HEK293 (cell line): Measurements from ENCODE around the gene PPP2R5E.

ENCODE experiments used
- GLIS2 ChIP-seq: fragments of 450-650 bp; formaldehyde crosslinking; IDR thresholded peaks from 2 replicates; pipeline ENCODE4 v1.5.1; 2016; ENCODE audit warnings: missing biosample characterization, missing genetic modification characterization
- OSR2 ChIP-seq: fragments of 450-650 bp; formaldehyde crosslinking; IDR thresholded peaks from 2 replicates; pipeline ENCODE4 v1.5.1; 2016; ENCODE audit warnings: missing biosample characterization, missing genetic modification characterization
- RBAK ChIP-seq: fragments of 450-650 bp; formaldehyde crosslinking; IDR thresholded peaks from 2 replicates; pipeline ENCODE4 v1.5.1; 2016; ENCODE audit warnings: missing biosample characterization, missing genetic modification characterization
- TCF7L2 ChIP-seq: IDR thresholded peaks from 2 replicates; pipeline ENCODE4 v1.6.1; 2011; ENCODE audit warnings: low read depth, mild to moderate bottlenecking, inconsistent platforms, low read length, moderate library complexity, borderline replicate concordance
- ZFP41 ChIP-seq: fragments of 450-650 bp; formaldehyde crosslinking; IDR thresholded peaks from 2 replicates; pipeline ENCODE4 v1.5.1; 2016; ENCODE audit warnings: missing biosample characterization, missing genetic modification characterization, borderline replicate concordance
- ZNF146 ChIP-seq: fragments of 450-650 bp; formaldehyde crosslinking; IDR thresholded peaks from 2 replicates; pipeline ENCODE4 v1.5.1; 2016; ENCODE audit warnings: missing biosample characterization, missing genetic modification characterization
- ZNF274 ChIP-seq, 2 experiments: fragments of 200-500 bp in 1 of 2; fragments of 450-650 bp in 1 of 2; sonication (Bioruptor generic) in 1 of 2; formaldehyde crosslinking in 1 of 2; IDR thresholded peaks; 2 replicates each; pipeline versions ENCODE4 v1.5.1 to v1.6.1; 2014 to 2016; ENCODE audit warnings: borderline replicate concordance in 1 of 2, inconsistent platforms in 1 of 2, low read length in 1 of 2, missing biosample characterization in 1 of 2, missing genetic modification characterization in 1 of 2
- ZNF596 ChIP-seq: fragments of 450-650 bp; IDR thresholded peaks from 2 replicates; pipeline ENCODE4 v1.5.0; 2018; ENCODE audit warnings: missing biosample characterization, mild to moderate bottlenecking, missing genetic modification characterization, moderate library complexity
- TF ChIP-seq, protein P1 (sequence below): fragments of 450-650 bp; formaldehyde crosslinking; optimal IDR thresholded peaks from 2 replicates; pipeline ENCODE3; 2016; ENCODE audit warnings: missing biosample characterization, mild to moderate bottlenecking, missing genetic modification characterization
- TF ChIP-seq, protein P2 (sequence below): fragments of 450-650 bp; formaldehyde crosslinking; IDR thresholded peaks from 2 replicates; pipeline ENCODE4 v1.5.1; 2016; ENCODE audit warnings: missing biosample characterization, missing genetic modification characterization
- TF ChIP-seq, protein P3 (sequence below): fragments of 450-650 bp; formaldehyde crosslinking; IDR thresholded peaks from 2 replicates; pipeline ENCODE4 v1.5.1; 2016; ENCODE audit warnings: missing biosample characterization, missing genetic modification characterization
- TF ChIP-seq, protein P4 (sequence below): fragments of 450-650 bp; formaldehyde crosslinking; IDR thresholded peaks from 2 replicates; pipeline ENCODE4 v1.5.1; 2016; ENCODE audit warnings: missing biosample characterization, missing genetic modification characterization

DNA sequence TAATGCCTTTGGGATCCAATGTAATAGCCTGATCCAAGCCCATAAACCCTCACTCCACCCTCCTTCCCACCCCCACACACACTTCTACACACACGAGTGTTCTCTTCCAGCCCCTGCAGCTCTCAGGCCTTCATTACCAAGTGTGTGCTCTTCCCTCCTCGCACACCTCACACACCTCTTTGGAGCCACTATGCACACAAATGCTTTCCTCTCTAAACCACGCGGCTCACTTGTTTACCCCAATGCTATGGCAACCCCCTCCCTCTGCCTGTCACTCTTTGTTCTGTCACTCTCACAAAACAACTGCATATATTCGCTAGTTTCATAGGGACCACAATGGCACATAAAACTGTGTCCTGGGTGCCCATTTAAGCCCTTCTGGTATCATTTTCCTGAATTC, 35.1 kb downstream of the PPP2R5E start:
- TF ChIP-seq OSR2 (no peak), RBAK (tag by site-specific recombination) (no peak), TCF7L2 (no peak), ZNF596 (tag by site-specific recombination) (no peak), ZNF146 (no peak), GLIS2 (tag by site-specific recombination) (no peak), ZFP41 (tag by site-specific recombination) (no peak), ZNF274 (IDR thresholded peaks at IDR 0.05; ENCODE audit: low read length) (no peak), ZNF274 (tag by site-specific recombination; IDR thresholded peaks at IDR 0.05; ENCODE audit: borderline replicate concordance) (no peak)
- TF ChIP-seq, protein P1, sequence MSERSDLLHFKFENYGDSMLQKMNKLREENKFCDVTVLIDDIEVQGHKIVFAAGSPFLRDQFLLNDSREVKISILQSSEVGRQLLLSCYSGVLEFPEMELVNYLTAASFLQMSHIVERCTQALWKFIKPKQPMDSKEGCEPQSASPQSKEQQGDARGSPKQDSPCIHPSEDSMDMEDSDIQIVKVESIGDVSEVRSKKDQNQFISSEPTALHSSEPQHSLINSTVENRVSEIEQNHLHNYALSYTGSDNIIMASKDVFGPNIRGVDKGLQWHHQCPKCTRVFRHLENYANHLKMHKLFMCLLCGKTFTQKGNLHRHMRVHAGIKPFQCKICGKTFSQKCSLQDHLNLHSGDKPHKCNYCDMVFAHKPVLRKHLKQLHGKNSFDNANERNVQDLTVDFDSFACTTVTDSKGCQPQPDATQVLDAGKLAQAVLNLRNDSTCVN (tag by site-specific recombination) = no peak
- TF ChIP-seq, protein P2, sequence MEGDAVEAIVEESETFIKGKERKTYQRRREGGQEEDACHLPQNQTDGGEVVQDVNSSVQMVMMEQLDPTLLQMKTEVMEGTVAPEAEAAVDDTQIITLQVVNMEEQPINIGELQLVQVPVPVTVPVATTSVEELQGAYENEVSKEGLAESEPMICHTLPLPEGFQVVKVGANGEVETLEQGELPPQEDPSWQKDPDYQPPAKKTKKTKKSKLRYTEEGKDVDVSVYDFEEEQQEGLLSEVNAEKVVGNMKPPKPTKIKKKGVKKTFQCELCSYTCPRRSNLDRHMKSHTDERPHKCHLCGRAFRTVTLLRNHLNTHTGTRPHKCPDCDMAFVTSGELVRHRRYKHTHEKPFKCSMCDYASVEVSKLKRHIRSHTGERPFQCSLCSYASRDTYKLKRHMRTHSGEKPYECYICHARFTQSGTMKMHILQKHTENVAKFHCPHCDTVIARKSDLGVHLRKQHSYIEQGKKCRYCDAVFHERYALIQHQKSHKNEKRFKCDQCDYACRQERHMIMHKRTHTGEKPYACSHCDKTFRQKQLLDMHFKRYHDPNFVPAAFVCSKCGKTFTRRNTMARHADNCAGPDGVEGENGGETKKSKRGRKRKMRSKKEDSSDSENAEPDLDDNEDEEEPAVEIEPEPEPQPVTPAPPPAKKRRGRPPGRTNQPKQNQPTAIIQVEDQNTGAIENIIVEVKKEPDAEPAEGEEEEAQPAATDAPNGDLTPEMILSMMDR (tag by site-specific recombination) = no peak
- TF ChIP-seq, protein P3, sequence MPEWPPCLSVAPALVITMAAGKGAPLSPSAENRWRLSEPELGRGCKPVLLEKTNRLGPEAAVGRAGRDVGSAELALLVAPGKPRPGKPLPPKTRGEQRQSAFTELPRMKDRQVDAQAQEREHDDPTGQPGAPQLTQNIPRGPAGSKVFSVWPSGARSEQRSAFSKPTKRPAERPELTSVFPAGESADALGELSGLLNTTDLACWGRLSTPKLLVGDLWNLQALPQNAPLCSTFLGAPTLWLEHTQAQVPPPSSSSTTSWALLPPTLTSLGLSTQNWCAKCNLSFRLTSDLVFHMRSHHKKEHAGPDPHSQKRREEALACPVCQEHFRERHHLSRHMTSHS (tag by site-specific recombination) = no peak
- TF ChIP-seq, protein P4, sequence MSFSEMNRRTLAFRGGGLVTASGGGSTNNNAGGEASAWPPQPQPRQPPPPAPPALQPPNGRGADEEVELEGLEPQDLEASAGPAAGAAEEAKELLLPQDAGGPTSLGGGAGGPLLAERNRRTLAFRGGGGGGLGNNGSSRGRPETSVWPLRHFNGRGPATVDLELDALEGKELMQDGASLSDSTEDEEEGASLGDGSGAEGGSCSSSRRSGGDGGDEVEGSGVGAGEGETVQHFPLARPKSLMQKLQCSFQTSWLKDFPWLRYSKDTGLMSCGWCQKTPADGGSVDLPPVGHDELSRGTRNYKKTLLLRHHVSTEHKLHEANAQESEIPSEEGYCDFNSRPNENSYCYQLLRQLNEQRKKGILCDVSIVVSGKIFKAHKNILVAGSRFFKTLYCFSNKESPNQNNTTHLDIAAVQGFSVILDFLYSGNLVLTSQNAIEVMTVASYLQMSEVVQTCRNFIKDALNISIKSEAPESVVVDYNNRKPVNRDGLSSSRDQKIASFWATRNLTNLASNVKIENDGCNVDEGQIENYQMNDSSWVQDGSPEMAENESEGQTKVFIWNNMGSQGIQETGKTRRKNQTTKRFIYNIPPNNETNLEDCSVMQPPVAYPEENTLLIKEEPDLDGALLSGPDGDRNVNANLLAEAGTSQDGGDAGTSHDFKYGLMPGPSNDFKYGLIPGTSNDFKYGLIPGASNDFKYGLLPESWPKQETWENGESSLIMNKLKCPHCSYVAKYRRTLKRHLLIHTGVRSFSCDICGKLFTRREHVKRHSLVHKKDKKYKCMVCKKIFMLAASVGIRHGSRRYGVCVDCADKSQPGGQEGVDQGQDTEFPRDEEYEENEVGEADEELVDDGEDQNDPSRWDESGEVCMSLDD = no peak
